Measurements from ENCODE around the gene PLXNA2.

- TF ChIP-seq CTCF (IDR thresholded peaks at IDR 0.05) = no peak
- TF ChIP-seq EZH2 (IDR thresholded peaks at IDR 0.05; ENCODE audit: borderline replicate concordance, insufficient read depth, low read depth, low read length, poor library complexity, severe bottlenecking) = no peak
These were observed 231.0 kb downstream of the PLXNA2 start for GRCh38 chr1:208013210-208013609.
